Activated CD4-positive, alpha-beta T cell treated with anti-CD3 and anti-CD28 coated beads, Interleukin-2, amount 50 U/mL, for 1 hour (primary cell): Measurements from ENCODE around the gene FARS2.

Source experiments
- DNase-seq: peaks from one replicate; pipeline ENCODE4 v3.0.0-alpha.2; 2020

The FARS2 gene

DNA sequence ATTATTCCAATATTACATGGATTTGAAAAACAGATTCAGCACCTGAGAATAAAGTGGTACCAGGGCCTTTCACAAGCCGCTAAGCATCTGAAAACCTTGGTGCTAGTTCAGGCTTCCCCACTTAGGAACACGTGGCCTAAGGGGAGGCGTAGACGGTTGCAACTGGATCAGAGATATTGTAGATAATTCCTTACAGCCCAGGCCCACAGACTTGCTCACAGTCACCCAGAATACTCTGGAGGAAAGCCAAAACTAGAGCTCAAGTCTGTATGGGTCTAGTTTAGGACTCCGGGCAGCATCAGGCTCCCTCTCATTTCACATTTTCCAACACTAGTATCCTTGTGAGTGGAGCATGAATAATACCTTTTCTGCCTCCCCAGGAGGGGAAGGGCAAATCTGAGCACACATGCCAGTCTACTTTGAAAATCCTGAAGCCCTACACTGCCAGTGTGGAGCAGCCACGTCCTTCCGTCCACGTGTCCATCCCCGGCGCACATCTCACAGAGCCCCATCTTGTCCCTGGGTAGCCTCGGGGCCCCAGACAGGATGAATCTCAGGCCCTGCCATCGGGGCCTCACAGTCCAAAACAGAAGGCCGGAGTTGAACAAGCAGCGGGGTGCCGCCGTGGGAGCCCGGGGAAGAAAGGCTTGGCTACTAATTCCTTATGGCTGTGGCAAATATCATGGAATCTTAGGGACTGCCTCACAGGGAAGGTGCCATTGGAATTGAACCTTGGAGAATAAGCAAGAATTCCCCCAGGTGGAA, 446.1 kb downstream of the FARS2 start:
- no peak for DNase-seq

DNA sequence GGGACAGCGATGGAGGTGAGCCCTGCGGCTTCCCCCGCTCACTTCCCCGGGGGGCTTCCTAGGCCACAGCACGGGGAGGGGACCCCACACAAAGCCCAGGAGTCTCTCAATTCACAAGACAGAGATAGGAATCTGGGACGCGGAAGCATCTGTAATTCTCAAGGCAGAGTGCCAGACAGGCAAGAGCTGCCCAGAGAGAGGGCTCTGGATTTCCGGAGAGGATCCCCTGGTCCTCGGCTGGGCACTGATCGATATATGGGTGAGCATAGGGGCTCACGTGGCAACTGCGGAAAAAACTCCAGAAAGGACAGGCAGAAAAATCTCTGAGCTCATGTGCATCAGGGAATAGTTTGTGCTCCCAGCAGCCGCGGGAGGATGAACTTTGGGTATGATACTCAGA, 449.2 kb downstream of the FARS2 start:
- DNase-seq = no peak

DNA sequence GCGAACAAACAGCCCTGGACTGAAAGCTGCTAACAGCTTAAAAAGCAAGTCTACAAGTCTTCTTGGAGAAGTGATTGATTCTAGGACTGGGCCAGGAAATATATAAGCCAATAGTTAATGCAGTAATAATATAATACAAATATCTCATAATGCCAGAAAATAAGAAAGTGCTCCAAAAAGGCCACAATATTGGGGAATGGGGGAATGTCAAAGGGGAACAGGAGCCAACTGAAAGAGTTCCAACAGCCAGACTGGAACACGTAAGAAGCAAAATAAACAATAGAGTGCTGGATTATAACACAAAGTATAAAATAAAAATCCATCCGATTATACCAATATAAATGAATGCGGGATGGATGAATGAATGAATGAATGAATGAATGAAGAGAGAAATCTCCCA, 449.6 kb downstream of the FARS2 start:
- no peak for DNase-seq

DNA sequence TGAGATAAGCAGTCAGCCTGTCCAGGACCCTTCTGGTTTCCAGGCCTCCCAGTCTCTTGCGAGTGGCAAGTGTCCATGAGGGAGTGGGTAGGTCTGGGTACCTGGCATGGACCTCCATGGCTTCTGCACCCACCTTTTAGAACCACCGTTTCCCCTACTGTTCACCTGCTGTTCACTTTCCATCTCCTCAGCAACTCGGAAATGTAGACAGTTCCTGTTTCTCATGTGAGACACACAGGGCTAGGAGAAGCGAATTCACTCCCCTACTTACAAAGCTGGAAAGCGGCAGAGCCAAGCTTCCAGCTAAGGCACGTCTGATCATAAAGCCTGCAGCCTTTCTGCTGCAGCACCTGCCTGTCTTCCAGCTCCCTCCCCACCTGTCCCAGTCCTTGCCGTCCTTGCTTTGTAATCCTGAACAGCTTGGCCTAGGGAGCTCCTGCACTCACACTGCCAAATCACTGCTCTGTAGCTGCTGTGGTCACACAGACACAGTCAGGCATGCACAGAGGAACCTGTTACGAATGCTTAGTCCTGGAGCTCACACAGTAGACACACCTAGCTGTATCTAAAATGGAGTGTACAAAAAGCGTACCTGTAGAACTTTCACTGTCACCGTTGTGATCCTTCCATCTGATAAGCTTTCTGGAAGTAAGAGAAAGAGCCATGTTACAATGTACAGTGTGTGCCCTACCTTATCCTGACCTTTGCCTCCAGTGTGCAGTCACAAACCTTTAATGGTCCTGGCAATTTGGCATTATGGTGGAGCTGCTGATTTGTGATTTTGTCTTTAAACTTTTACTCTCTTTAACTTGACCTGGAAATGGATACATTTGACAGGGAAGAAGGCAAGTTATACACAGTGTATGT, 451.3 kb downstream of the FARS2 start:
- DNase-seq = no peak

DNA sequence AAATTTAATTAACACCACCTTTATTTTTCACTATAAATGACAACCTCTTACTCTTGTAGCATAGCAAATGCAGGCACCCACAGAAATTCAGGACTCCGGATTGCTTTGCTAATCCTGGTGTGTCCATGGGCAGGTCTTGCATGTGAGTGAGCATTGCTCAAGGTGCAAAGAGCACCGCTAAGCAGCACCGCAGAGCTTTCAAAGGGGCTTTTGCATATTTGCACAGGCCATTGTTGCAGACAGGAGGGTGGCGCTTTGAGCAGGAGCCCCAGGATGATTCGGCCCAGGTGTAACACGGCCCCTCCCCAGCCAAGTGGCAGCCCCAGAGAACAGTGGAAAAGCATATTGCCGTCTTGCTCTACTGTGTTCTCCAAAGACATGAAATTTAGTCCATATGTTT, 452.2 kb downstream of the FARS2 start:
- no peak for DNase-seq

DNA sequence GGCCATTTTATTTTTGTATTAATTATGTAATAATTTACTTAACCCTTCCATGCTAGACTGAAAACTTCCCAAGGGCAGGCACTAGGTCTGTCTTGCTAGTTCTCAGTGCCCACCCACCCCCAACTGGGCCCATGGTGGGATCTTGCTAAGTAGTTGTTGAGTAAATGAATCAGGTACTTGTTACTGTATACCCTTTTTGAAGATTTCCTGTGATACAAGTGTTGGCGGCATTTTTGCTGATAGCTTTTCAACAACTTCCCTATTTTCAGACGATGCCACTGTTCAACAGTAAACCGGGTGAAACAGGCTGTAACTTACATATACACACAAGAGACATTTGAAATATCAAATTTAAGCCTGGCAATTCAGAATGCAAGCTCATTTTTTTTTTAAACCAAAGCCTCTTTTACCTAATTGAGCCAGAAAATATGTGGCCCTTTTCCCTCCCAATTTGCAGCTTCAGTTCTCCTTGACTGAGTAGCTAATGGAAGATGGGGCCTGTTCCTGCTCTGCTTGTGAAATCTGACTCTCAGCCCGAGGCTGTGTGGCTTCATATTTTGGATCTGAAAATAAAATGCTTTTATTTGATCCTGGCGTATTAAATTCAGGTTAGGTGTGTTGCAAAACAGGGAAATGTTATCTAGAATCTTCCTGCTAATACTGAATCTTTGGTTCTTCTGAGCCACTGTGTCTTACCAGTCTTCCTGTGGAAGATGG, 457.1 kb downstream of the FARS2 start:
- no peak for DNase-seq

DNA sequence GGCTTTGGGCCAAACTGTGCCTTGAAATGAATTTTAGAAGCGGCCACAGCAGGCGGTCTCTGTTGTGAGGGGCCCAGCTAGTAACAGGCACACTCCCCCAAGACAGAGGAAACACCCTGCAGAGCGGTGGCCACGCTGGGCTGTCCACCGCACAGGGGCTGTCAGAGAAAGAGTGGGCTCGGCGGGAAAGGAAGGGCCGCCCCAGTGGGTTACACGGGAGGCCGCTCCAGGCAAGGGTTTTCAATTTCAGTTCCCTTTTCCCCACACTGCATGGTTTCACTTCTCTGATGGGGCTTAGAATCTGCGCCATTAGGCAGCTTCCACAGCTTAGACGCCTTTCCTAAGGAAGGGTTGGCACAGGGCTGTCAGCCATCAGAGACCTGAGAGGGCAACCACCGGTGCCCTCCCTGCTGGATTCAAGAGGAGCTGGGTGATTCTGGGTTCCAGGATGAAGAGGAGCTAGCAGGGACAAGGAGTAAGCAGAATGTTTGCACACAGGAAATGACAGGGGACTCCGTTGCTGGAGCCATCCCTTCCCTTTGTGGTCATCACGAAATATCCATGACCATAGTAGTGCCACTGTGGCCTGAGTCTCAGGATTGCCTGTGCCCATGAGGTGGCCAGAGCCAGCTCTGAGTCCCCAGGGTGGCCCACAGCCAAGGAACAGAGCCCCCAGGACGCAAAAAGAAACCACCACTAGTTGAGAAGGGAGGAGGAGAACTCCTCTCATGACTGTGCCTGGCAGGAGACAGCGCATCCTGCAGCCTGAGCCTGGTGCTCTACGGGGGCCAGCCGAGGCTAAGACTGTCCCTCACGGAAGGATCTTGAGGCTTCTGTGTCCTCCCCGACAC, 462.8 kb downstream of the FARS2 start:
- DNase-seq = no peak

DNA sequence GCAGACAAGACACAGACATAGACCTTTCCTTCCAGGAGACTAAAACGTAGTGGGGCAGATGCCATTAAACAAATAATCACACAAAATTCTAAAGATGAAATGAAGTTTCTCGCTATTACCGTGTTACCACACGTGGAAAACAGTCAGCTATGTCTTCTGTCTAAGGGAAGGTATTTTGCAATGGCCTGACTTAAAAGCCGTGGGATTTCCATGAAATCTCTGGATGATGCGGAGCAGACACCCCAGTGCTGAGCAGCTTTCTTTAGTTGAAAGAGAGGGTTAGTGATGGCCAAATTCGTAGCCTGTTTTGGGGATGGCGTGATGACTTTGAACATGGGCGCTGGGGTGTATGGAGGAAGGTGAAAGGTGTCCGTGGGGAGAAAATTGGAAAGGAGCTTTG, 463.6 kb downstream of the FARS2 start:
- no peak for DNase-seq

DNA sequence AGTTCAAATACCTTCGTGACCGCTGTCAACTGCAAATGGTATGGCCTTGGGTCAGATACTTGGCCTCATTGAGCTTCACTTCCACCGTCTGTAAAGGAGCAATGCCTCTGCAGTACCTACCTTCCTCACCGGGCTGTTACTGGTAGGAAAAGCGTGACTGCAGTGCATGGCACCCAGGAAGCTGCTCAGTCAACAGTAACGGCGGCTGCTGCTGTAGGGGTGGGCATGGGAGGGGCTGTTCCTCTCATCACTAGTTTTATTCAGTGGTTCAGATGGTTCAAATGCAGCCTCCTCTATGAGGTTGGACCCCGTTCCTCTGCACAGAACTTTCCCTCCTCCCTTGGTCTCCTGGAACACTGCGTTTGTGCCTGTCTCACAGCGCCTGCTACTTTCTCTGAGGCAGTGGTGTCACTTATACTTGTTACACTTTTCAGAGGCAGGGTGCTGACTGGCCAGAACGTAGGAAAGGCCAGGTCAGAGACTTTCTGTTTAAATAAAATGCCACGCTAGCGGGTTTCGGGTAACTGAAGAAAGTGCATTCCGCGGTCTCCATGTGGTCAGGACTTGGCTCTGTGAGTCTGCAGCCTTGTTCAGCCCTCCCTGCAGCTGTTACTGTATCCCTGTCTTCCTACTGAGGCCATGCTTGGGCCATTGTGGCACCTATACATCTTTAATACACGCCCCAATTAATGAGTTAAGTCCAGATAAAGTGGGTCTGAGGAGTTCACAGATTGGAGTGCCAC, 465.8 kb downstream of the FARS2 start:
- no peak for DNase-seq

DNA sequence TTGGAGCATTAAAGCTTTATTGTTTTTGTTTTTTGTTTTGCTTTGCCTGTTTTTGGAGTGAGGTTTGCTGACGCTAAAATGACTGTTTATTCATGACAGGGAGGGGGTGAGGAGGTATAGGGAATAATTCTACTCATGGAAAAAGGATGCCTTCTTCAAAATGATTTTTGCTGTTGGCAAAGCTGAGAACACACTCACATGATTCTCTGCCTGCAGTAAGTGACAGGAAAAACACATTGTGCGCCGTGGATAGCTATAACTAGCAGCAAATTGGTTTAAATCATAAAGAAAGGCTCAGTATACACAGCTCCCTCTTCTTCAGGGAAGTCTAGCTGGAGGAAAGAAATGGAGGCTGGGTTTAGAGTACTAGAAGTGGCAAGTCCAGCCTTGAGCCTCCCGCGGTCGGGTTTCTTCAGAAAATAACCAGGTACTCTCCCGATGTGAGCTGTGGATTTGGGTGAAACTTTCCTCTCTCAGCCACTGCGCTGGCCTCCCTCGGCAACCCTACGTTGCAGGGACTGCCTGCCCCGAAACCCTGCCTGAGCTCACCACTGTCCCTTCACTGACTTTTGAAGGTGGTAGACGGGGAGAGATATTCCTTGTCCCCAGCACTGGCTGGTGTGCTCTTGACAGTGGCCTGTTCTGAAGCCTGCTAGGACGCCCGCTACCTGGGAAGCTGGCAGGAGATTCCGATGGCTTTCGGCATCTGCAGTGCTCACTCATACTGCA, 467.2 kb downstream of the FARS2 start:
- DNase-seq = no peak

DNA sequence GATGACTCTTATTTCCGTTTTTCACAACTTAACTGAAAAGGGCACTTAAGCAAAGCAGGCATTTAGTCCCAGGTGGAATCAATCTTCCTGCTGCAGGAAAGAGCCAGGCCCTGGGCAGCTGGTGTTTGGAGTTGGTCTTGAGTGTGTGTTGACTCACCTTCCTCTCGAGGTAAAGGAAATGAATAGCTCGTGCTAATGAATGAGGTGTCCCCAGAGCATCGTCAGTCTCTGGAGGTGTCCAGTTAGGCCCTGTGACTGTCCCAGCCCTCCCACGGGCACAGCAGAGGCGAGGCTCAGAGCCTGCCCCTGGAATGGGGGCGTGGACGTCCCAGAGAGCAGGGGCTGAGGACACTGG, 467.7 kb downstream of the FARS2 start:
- no peak for DNase-seq

DNA sequence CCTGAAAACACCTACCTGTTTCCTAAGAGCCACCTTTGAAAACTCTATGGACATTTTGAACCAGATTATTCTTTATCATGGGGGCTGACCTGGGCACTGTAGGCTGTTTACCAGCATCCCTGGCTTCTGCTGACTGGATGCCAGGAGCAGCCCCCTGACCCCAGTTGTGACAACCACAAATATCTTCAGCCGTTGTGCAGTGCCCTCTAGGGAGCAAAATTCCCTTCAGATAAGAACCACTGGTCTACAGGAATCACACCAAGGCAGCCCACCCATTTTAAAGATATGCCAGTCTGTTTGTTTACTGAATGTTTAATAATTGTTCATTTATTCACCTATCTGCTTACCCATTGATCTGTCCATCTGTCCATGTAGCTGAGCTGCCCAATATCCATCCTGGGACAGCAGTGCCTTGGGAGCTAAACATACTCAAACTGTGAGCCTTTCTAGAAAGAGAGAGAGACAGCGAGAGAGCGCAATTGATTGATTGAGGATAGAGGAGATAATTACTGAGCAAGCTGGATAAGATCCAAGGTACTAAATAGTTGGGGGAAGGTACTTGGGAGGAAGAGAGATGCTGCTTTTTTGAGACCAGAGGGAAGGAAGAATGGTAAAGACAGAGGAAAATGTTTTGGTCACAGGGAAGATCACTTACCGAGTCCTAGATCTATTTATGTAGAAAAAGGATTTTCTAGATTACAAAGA, 468.7 kb downstream of the FARS2 start:
- DNase-seq = no peak

DNA sequence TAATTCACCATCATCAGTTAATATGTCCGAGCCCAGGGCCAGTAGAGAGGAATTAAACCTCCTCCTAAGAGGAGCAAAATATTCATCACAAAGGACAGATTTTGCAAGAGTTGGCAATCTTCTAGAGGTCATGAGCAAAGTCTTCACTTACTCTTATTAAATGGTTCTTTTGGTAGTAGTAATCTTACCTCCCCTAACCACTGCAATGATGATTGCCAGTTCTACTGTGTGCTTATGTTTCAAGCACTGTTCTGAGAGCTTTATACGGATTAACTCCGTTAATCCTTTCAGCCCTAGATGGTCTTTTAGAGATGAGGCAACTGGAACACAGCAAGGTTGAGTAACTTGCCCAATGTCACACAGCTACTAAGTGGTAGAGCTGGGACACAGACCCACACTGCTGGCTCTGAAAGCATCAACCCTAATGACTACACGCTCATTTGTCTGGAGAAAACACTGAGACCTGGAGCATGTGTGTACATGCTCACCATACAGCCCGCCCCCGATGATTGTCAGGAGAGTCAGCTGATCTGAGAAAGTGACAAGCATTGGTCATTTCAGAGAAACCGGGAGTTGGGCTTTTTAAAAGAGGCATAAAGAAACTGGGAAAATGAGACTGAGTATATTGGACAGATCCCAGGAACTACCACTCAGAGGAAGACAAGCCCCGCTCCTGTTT, 469.4 kb downstream of the FARS2 start:
- DNase-seq = no peak

DNA sequence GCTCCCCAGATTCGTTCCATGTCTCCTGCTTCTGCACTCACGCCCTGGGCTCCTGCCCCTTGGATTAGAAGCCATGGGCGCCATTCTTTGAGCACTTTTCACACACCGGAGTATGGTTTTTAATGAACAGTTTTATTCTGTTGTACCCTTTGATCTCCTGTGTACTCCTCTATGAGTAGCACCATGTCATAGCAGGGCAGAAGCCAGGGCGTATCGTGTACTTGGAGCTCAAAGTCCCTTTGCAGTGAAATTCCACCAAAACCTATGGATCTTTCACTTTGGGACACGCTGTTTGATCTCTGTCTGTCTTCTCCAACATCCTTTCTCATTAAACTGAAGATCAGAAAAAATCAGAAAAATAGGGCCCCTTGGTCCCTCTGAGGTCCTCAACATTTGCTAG, 470.1 kb downstream of the FARS2 start:
- DNase-seq = no peak

DNA sequence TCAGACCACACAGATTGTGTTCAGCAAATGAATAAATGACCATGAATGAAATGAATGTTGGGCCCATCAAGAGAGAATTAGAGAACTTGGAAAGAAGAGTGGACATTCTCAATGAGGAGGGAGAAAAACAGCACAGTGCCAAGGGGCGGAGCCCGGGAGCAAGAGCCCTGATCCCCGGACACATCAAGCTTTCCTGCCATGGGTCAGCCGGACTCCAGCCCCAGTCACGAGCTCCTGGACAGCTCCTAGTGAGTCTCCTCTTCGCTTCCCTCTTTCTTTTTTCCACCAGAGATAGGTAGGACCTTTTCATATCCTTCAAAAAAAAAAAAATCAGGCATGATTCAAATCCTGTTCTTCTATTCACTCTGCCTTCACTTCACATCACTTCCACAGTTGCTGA, 471.2 kb downstream of the FARS2 start:
- DNase-seq = no peak

DNA sequence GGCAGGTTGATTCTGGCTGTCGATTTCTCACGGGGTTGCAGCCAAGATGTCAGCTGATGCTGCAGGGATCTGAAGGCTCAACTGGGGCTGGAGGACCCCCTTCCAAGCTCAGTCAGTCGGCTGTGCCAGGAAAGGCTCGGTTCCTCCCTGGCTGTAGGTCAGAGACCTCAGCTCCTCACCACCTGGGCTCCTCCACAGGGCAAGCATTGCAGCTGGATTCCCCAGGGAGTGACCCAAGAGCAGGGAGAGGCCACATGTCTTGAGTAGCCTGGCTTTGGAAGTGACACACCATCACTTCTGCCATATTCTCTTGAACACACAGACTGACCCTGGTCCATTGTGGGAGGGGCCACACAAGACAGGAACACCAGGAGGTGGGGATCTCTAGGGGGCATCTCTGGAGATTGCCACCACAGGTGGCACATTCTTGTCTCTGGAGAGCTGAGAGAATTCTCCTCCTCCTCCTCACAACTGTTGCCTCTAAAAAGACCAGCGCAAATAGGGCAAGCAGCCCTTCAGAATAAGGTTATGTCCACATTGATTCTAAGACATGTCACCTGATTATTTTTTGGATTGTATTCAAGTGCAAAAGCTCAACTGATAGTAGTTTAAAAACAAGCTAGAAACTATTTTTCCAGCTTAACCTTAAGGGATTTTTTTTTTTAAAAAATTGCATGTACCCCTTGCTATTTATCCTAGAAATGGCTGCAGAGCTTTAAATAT, 474.9 kb downstream of the FARS2 start:
- no peak for DNase-seq

DNA sequence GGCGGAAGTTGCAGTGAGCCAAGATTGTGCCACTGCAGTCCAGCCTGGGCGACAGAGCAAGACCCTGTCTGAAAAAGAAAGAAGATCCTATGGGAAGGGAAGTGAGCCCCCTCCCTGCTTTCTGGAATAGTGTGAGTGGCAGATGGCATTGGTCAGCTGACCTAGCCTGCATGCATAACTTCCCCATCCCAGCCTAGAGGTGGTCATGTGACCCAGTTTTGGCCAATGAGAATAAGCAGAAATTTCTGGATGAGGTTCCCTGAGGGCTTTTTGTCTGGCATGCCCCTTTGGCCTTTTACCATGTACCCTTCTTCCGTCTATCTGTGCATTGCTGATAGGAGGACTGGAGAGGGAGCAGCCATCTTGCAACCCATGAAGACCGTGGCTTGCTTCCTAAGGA, 476.1 kb downstream of the FARS2 start:
- DNase-seq = no peak

DNA sequence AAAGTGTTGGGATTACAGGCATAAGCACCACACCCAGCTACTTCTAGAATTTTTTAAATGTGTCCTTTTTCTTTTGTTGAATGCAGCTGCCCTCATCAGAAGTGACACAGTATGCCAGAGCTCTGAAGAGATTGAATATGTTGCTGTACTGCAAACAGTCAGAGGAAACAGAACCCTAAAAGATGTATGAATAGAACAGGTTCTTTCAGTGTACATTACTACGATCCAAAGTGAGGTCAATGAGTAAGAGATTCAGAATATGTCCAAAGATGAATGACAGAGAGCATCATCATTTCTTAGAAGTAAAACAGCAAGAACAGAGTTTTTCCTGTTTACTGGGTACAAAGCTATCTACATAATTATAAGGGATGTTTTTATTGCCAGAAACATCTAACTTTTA, 476.9 kb downstream of the FARS2 start:
- no peak for DNase-seq

DNA sequence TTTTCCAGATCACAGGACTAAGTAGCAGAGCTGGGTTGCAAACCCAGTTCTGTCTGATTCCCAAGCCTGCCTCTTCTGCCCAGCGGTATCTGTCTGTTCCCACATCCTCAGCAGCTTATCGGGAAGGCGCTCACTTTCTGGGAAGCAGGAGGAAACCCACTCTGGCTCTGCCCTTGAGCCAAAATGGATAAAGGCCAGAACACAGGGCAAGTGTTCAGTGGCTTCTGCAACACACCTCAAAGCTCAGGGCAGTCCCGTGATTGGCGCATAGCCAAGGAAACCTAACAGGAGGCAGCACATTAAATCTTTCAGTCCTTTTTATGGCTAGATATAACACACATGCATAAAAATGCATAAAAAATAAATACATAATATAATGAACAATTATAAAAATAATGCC, 483.2 kb downstream of the FARS2 start:
- DNase-seq = no peak
